Activated CD4-positive, alpha-beta T cell treated with anti-CD3 and anti-CD28 coated beads, Interleukin-2, Interleukin-6, amounts not matched to agents 100 ng/mL and 50 ng/mL, durations not matched to agents 16 hours and 8 hours (primary cell): ENCODE results near the gene ERVFRD-1.

Experiments used
- DNase-seq: peaks from one replicate; pipeline ENCODE4 v3.0.0-alpha.2; 2020

ERVFRD-1 gene, protein sequence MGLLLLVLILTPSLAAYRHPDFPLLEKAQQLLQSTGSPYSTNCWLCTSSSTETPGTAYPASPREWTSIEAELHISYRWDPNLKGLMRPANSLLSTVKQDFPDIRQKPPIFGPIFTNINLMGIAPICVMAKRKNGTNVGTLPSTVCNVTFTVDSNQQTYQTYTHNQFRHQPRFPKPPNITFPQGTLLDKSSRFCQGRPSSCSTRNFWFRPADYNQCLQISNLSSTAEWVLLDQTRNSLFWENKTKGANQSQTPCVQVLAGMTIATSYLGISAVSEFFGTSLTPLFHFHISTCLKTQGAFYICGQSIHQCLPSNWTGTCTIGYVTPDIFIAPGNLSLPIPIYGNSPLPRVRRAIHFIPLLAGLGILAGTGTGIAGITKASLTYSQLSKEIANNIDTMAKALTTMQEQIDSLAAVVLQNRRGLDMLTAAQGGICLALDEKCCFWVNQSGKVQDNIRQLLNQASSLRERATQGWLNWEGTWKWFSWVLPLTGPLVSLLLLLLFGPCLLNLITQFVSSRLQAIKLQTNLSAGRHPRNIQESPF

GRCh38 chr6:11110921-11111768 is at the start of gene ERVFRD-1:
TSS of gene ERVFRD-1 (minus strand) at chr6:11111725. CDS start at chr6:11105310, 6,415 bp downstream.
- DNase-seq: peak; percentile 6

GRCh38 chr6:11160199-11160598 is 48.7 kb upstream of the ERVFRD-1 start:
- DNase-seq: no peak

DNA sequence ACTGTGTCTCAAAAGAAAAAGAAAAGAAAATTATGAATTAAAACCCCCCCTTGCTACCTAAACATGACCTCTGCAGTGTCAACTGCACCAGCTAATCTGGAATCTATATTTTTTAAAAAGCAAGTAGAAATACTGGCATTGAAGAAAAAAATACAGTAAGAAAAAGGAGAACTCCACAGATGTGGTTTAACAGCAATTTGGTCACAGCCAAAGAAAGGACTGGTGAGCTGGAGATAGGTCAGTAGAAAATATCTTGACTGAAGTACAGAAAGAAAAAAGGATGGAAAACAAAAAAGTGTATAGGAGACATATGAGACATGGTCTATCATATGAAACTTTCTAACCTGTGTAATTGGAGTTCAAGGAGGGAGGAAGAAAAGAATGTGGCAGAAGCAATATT is 44.1 kb upstream of the ERVFRD-1 start:
- no peak for DNase-seq

DNA sequence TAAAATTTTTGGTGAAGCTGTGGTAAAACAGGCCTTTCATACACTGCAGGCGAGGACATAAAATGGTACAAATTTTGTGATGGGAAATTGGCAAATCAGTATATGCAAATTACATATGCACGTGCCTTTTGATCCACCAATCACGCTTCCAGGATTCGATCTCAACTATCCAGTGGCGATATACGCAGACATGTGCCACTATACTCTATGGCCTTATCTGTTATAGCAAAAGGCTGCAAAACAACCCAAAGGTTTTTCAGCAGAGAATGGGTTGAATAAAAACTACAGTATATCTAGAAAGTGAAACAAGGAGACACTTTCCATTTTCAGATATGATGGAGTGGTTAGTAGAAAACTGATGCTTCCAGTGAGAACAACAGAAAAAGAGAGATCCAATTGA is 41.9 kb upstream of the ERVFRD-1 start:
- no peak for DNase-seq

DNA sequence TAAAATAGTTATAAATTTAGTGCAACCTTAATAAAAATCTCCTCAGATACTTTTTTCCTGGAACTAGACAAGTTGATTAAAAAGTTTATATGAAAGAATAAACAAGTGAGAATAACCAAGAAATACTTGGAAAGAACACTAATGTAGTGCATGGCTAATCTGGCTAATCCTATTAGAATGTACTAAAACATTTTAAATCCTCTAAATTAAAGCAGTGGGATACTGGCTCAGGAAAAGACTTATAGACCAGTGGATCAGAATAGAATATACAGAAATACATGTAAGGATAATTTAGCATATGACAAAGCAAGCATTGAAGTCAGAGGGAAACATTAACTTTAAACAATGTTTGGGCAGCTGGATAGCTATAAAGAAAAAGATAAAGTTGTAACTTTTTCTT is 41.1 kb upstream of the ERVFRD-1 start:
- DNase-seq: no peak

GRCh38 chr6:11151488-11151887 is 40.0 kb upstream of the ERVFRD-1 start:
- no peak for DNase-seq

- DNase-seq: no peak
Measured at GRCh38 chr6:11149551-11149950, 38.0 kb upstream of the ERVFRD-1 start.

- no peak for DNase-seq
Measured at GRCh38 chr6:11146117-11146826, 34.7 kb upstream of the ERVFRD-1 start.

DNA sequence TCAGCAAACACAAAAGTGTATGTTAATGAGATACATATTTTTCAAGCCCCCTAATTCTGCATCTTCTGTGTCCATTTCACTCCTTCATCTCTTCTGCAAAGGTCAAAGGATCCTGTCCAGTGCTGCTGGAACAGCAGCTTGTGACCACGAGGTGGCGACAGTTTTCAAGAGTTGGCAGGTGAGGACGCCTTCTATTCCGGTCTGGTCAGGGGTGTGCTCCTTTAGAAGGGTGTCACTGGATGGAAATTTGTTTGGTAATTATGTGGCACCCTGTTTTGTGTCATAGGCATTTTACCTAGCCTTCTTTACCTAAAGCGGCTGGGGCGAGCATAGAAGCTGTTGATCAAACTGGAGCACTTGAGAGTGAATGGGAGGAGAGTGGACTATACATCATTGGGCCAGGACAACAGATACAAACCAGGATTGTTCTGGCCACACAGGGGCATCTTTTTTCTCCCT is 32.9 kb upstream of the ERVFRD-1 start:
- peak; percentile 82 for DNase-seq

DNA sequence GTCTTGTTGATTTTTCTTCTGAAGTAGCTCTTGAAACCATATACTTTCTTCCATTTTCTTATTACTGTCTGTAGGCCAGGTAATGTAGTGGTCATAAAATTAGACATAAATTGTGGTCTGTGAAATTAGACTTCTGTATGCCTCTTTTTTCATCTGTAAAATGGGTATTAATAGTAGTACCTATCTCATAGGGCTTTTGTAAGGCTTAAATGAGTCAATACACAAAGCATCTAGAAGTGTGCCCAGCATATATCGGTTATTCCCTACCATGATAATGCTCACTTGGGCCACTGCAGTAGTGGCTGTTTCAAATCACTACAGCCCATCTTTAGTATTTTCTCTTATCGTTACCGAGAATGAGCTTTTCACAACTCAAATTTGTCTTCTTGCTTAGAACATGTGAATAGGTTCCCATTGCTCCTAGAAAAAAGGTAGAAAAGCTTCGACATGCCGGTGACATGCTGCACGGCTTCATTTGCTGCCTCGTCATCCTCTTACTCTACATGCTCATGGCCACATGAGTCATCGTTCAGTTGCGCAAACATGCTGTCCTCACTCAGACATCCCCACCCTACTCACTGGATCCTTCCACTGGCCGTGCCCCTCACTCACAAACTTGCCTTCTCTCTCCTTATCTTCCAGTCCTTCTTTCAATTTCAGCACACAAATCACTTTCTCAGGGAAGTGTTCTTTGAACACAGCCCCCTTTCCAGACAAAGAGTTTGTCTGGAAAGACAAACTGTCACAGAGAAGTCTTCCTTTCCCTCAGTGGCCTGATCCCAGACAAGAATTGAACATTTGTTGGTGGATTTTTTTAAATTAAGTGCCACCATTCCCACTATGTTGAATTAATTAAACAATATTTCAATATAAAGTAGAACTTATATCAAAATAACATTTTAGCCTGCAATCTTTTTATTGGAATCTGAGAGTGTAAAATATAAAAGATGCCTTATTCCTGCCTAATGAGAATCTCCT is 32.2 kb upstream of the ERVFRD-1 start:
- peak; percentile 32 for DNase-seq

- DNase-seq: no peak
Measured at GRCh38 chr6:11142296-11143027, 30.9 kb upstream of the ERVFRD-1 start.

GRCh38 chr6:11141295-11141694 is 29.8 kb upstream of the ERVFRD-1 start:
- DNase-seq: no peak

DNA sequence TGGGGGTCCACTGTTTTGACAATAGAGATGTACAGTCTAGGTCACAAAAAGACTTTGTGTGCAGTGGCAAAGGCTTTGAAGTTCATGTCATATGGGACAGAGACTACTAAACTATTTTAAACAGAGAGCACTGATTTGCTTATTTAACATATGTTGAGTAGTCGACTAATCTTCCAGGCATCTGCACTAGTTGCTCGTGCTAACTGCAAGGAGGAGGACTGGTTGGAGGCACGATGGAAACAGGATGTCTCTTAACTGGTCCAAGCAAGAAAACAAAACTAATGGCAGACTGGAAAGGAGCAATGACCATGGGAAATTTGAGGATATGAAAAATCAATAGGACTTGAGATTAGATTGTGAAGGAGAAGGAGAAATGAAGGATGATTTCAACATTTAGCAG is 28.5 kb upstream of the ERVFRD-1 start:
- DNase-seq: no peak

DNA sequence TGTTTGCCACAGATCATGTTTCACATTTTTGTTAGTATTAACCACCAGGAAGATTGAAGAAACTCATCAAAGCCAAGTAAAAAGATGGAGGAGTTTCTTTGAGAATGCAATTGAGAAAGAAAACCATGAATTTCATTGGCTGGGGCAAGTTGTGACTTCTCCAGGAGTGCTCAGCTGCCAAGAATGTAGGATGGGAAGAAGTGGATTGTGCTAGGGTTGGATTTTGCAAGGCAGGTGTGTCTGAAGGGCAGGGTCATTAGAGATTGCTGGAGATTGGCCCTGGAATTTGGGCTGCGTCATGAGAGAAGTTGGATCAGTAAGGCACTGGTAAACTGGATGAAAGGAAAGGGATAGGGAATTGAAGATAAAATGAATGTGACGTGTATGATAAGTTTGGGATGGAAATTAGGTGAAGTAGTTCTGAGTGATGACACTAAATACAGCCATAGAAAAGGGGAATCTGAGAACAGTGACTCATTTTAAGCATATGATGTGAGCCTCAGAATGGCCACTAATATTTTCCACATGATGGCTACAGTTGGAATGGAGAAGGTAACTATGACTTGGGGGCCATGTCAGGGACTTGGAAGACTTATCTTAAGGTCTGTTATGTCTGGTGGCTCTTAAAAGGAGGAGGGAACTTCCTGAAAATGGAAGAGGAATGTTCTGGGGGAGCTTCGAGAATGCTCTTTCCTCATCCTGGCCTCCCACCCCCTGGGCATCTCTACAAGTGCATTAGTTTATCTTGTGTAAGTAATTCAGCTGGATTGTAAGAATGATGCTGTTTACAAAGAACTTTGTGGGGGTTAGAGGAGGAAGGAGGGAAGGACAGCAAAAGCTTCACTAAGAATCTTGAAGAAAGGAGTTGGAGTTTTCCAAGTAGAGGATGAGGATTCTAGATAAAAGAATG is 27.8 kb upstream of the ERVFRD-1 start:
- DNase-seq: peak; percentile 21

DNA sequence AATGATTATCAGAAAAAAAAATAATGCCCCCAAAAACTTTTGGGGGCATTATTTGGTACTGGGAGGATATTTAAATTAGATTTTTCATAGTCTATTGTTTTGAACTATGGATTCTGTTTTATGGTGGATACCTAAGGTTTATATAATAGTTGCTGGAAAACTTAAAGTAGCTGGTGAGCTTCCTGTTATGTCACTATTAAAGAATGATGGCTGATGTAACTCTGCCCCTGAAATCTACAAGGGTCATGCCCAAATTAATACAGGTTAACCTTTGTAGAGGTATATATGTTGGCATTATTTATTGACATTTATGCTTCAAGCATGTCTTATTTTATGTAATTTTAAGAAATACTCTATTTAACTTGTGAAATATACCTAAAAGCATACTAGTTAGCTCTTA is 25.3 kb upstream of the ERVFRD-1 start:
- no peak for DNase-seq

- DNase-seq: no peak
Measured at GRCh38 chr6:11133281-11133680, 21.8 kb upstream of the ERVFRD-1 start.

- no peak for DNase-seq
Measured at GRCh38 chr6:11132194-11132888, 20.8 kb upstream of the ERVFRD-1 start.

DNA sequence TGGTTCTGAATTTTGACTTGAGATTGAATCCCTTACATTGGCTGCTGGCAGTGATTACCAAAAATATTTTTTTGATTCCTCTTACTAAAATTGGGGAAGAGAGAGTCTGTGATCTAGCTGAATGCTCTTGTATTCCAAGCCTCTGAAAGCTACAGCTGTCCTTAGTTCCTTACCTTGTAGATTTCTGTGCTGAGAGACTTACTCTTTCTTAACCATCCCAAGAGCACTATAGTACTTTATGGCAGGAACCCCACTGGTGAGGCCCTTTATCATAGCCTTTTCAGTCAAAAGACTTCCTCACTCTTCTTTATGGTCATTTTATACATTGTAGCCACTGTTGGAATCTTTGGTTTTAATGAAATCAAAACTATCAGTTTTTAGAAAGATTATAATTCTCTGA is 19.1 kb upstream of the ERVFRD-1 start:
- no peak for DNase-seq

- DNase-seq: no peak
Measured at GRCh38 chr6:11129908-11130565, 18.5 kb upstream of the ERVFRD-1 start.
